Measurements from ENCODE around the gene EPHB3. TPM values are rescaled to one million over a fixed set of nuclear protein-coding genes. Genes with fewer than 3 reads are reported as not detected.

The EPHB3 gene
- total RNA-seq, 1 donor from 2014 or later = 4.3 TPM

- peaks cover 4% of the 10 kb centered on the region for H3K36me3 Mint-ChIP-seq (ENCODE audit: low read depth, unreplicated experiment)
- H3K9me3 Mint-ChIP-seq (ENCODE audit: unreplicated experiment) = no peaks in the 10 kb centered on the region
- no peak for TF ChIP-seq CTCF (IDR thresholded peaks at IDR 0.05; ENCODE audit: unreplicated experiment)
- peaks cover 6% of the 10 kb centered on the region for H3K4me1 Mint-ChIP-seq (ENCODE audit: unreplicated experiment)
- no peak for DNase-seq (ENCODE audit: low spot score)
- H3K4me3 Mint-ChIP-seq (ENCODE audit: unreplicated experiment) = no peak overlapping the region
- H3K27me3 Mint-ChIP-seq (ENCODE audit: unreplicated experiment) = peaks cover 16% of the 10 kb centered on the region
- no peak overlapping the region for H3K27ac Mint-ChIP-seq (ENCODE audit: unreplicated experiment)
These were observed 69.9 kb downstream of the EPHB3 start for GRCh38 chr3:184631472-184631861.

Other genes starting within 250 kb of the EPHB3 start
- 390 TPM for gene EIF4G1, start 247.2 kb upstream of the EPHB3 start, total RNA-seq (ENCODE audit: unreplicated experiment)
- gene FAM131A, start 224.2 kb upstream of the EPHB3 start, total RNA-seq (ENCODE audit: unreplicated experiment) = 15.8 TPM
- gene CLCN2, start 200.2 kb upstream of the EPHB3 start, total RNA-seq (ENCODE audit: unreplicated experiment) = 6.3 TPM
- gene POLR2H, start 200.1 kb upstream of the EPHB3 start, total RNA-seq (ENCODE audit: unreplicated experiment) = 56.1 TPM
- 0.28 TPM for gene THPO, start 183.6 kb upstream of the EPHB3 start, total RNA-seq (ENCODE audit: unreplicated experiment)
- 2.4 TPM for gene CHRD, start 181.7 kb upstream of the EPHB3 start, total RNA-seq (ENCODE audit: unreplicated experiment)
- gene MAGEF1, start 150.3 kb downstream of the EPHB3 start, total RNA-seq (ENCODE audit: unreplicated experiment) = 22.9 TPM

Data from endothelial cell (in vitro differentiated cells).